ENCODE measurements around the gene MAN2A1.

GRCh38 chr5:109873687-109874086 lies 184.0 kb downstream of the MAN2A1 start:
- TF ChIP-seq, protein P1, sequence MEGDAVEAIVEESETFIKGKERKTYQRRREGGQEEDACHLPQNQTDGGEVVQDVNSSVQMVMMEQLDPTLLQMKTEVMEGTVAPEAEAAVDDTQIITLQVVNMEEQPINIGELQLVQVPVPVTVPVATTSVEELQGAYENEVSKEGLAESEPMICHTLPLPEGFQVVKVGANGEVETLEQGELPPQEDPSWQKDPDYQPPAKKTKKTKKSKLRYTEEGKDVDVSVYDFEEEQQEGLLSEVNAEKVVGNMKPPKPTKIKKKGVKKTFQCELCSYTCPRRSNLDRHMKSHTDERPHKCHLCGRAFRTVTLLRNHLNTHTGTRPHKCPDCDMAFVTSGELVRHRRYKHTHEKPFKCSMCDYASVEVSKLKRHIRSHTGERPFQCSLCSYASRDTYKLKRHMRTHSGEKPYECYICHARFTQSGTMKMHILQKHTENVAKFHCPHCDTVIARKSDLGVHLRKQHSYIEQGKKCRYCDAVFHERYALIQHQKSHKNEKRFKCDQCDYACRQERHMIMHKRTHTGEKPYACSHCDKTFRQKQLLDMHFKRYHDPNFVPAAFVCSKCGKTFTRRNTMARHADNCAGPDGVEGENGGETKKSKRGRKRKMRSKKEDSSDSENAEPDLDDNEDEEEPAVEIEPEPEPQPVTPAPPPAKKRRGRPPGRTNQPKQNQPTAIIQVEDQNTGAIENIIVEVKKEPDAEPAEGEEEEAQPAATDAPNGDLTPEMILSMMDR (IDR thresholded peaks at IDR 0.05): no peak
- TF ChIP-seq POLR2AphosphoS5 (IDR thresholded peaks at IDR 0.05) (no peak), POLR2A (IDR thresholded peaks at IDR 0.05) (no peak), EP300 (IDR thresholded peaks at IDR 0.05) (no peak)
